A673 (cell line): ENCODE measurements around the gene SHROOM2. TPM values are rescaled to one million over a fixed set of nuclear protein-coding genes. Genes with fewer than 3 reads are reported as not detected.
"Not testable (repeated sequence)": the region's sequence is repeated elsewhere in the genome, so short reads cannot be mapped to it uniquely, and the experiment has no call there.

Experiments
- BruUV-seq: library from RNA; stranded (reverse); fragments of 400-500 nt; replicated peaks from 2 replicates; lab custom pipeline; 2021; lab: Mats Ljungman, UMichigan
- CTCF ChIA-PET: fragments of 300-600 bp; sonication (Branson Sonifier 250); formaldehyde crosslinking; loops from one replicate; lab custom pipeline; 2022; ENCODE audit warnings: antibody characterized with exemption; lab: Charles Lee
- POLR2A ChIA-PET: fragments of 300-600 bp; sonication (Branson Sonifier 250); formaldehyde crosslinking; loops from one replicate; lab custom pipeline; 2022; ENCODE audit warnings: antibody characterized with exemption; ENCODE audit not compliant: low non-redundant PET; lab: Charles Lee
- DNase-seq: peaks from one replicate; pipeline ENCODE4 v3.0.0-alpha.2; 2015; ENCODE audit warnings: low spot score
- H3K27ac ChIP-seq: fragments of 200-600 bp; sonication (generic); 2 replicates; pipeline ENCODE4 v1.5.1; 2016; ENCODE audit warnings: mixed run types, low read depth, mild to moderate bottlenecking, mixed read lengths, antibody characterized with exemption, low read length; ENCODE audit not compliant: poor library complexity, severe bottlenecking
- H3K27me3 ChIP-seq: fragments of 200-600 bp; sonication (generic); replicated peaks from 2 replicates; pipeline ENCODE4 v1.6.1; 2017; ENCODE audit warnings: mixed run types, low read depth, mild to moderate bottlenecking, mixed read lengths, antibody characterized with exemption, low read length; ENCODE audit not compliant: insufficient read depth, poor library complexity
- H3K36me3 ChIP-seq: fragments of 200-600 bp; sonication (generic); 2 replicates; pipeline ENCODE4 v1.6.1; 2016; ENCODE audit warnings: mixed run types, mild to moderate bottlenecking, mixed read lengths, antibody characterized with exemption, low read length; ENCODE audit not compliant: insufficient read depth, poor library complexity, severe bottlenecking
- H3K4me1 ChIP-seq: fragments of 200-600 bp; sonication (generic); 2 replicates; pipeline ENCODE4 v1.6.1; 2017; ENCODE audit warnings: mixed run types, mild to moderate bottlenecking, mixed read lengths, antibody characterized with exemption, low read length; ENCODE audit not compliant: insufficient read depth, poor library complexity, severe bottlenecking
- H3K4me3 ChIP-seq: fragments of 200-600 bp; sonication (generic); 2 replicates; pipeline ENCODE4 v1.5.1; 2016; ENCODE audit warnings: low read depth, mixed run types, mild to moderate bottlenecking, mixed read lengths, low read length; ENCODE audit not compliant: poor library complexity, severe bottlenecking
- H3K9me3 ChIP-seq: fragments of 200-600 bp; sonication (generic); 2 replicates; pipeline ENCODE4 v1.6.1; 2016; ENCODE audit warnings: mixed run types, low read depth, mild to moderate bottlenecking, mixed read lengths, antibody characterized with exemption, low read length; ENCODE audit not compliant: poor library complexity, severe bottlenecking
- CTCF ChIP-seq: fragments of 300-800, 200-600 bp; sonication (generic); conservative IDR thresholded peaks from 2 replicates; pipeline ENCODE4 v1.5.1; 2017; ENCODE audit warnings: low read depth, mild to moderate bottlenecking, antibody characterized with exemption, low read length, moderate library complexity, mixed read lengths
- EZH2 ChIP-seq: fragments of 200-600 bp; sonication (generic); IDR thresholded peaks from 2 replicates; pipeline ENCODE4 v1.6.1; 2017; ENCODE audit warnings: borderline replicate concordance, low read depth, mild to moderate bottlenecking, mixed read lengths, antibody characterized with exemption, low read length; ENCODE audit not compliant: poor library complexity, severe bottlenecking
- intact Hi-C: fragments of 100-400 bp; cut with micrococcal nuclease; formaldehyde crosslinking; loops from one replicate; pipeline ENCODE4 v1.10.0; 2022; ENCODE audit not compliant: unreplicated experiment
- total RNA-seq: library from RNA; stranded (reverse); gene quantifications from 2 replicates; pipeline ENCODE4 v1.2.3, GENCODE V29; 2021

The SHROOM2 gene
- total RNA-seq, 1 experiment from 2014 or later = 3.7 TPM

GRCh38 chrX:9804444-9804843 is 18.2 kb downstream of the SHROOM2 start:
- POLR2A ChIA-PET = no interaction called here
- intact Hi-C loops = no loop called here
- Histone ChIP-seq H3K4me1 (no peaks in the 10 kb centered on the region), H3K27ac (no peak overlapping the region), H3K4me3 (no peak overlapping the region), H3K27me3 (no peaks in the 10 kb centered on the region), H3K9me3 (peaks cover 9% of the 10 kb centered on the region), H3K36me3 (no peaks in the 10 kb centered on the region)
- TF ChIP-seq EZH2 (no peak), CTCF (no peak)
- BruUV-seq = no TSS peak
- CTCF ChIA-PET = no interaction called here
- DNase-seq = no peak

GRCh38 chrX:9805956-9806355 is 19.7 kb downstream of the SHROOM2 start:
- no peak overlapping the region for H3K4me3 ChIP-seq
- no TSS peak for BruUV-seq
- no peaks in the 10 kb centered on the region for H3K36me3 ChIP-seq
- no peak for DNase-seq
- ChIA-PET CTCF (no interaction called here), POLR2A (interaction anchor here (0.7 kb wide), 1 partner anchor 359 kb away, joined by 8 read pairs; no protein-coding TSS in a partner anchor)
- H3K9me3 ChIP-seq = no peaks in the 10 kb centered on the region
- no peaks in the 10 kb centered on the region for H3K4me1 ChIP-seq
- no peak overlapping the region for H3K27ac ChIP-seq
- TF ChIP-seq CTCF (no peak), EZH2 (no peak)
- H3K27me3 ChIP-seq = no peaks in the 10 kb centered on the region
- intact Hi-C loops = no loop called here

- H3K4me1 ChIP-seq = no peaks in the 10 kb centered on the region
- H3K27me3 ChIP-seq = no peaks in the 10 kb centered on the region
- no peaks in the 10 kb centered on the region for H3K36me3 ChIP-seq
- no peak overlapping the region for H3K4me3 ChIP-seq
- no TSS peak for BruUV-seq
- H3K9me3 ChIP-seq = no peaks in the 10 kb centered on the region
- no peak for DNase-seq
- intact Hi-C loops = no loop called here
- POLR2A ChIA-PET = no interaction called here
- TF ChIP-seq EZH2 (no peak), CTCF (no peak)
- no peak overlapping the region for H3K27ac ChIP-seq
- CTCF ChIA-PET = no interaction called here
Measured at GRCh38 chrX:9807355-9808182, 21.3 kb downstream of the SHROOM2 start.

- H3K36me3 ChIP-seq, H3K9me3 ChIP-seq, DNase-seq, H3K4me3 ChIP-seq, H3K4me1 ChIP-seq, H3K27ac ChIP-seq, CTCF ChIA-PET, H3K27me3 ChIP-seq, BruUV-seq, intact Hi-C loops, POLR2A ChIA-PET: not testable (repeated sequence)
Measured at GRCh38 chrX:9809876-9810275, 23.6 kb downstream of the SHROOM2 start.

- CTCF ChIA-PET, H3K9me3 ChIP-seq, H3K36me3 ChIP-seq, intact Hi-C loops, POLR2A ChIA-PET, H3K4me1 ChIP-seq, H3K27ac ChIP-seq, DNase-seq, H3K4me3 ChIP-seq, BruUV-seq, H3K27me3 ChIP-seq: not testable (repeated sequence)
Measured at GRCh38 chrX:9811086-9811485, 24.9 kb downstream of the SHROOM2 start.
